IPS-20b (cell line): ENCODE results near the gene NSMCE4A.
A peak's percentile ranks its signal among the peaks of the same experiment; 100 is the strongest.
"Not testable (repeated sequence)": the region's sequence is repeated elsewhere in the genome, so short reads cannot be mapped to it uniquely, and the experiment has no call there.

ENCODE experiments used
- H3K27ac ChIP-seq: one replicate; pipeline ENCODE4 v1.5.1; 2013; ENCODE audit warnings: low read length
- H3K27me3 ChIP-seq: 2 replicates; pipeline ENCODE4 v1.6.1; 2013; ENCODE audit warnings: mild to moderate bottlenecking, low read length, inconsistent platforms; ENCODE audit not compliant: insufficient read depth
- H3K36me3 ChIP-seq: 2 replicates; pipeline ENCODE4 v1.6.1; 2013; ENCODE audit warnings: low read depth, mild to moderate bottlenecking, inconsistent platforms, low read length, moderate library complexity; ENCODE audit not compliant: insufficient read depth
- H3K4me1 ChIP-seq: 2 replicates; pipeline ENCODE4 v1.6.1; 2013; ENCODE audit warnings: mild to moderate bottlenecking, control low read depth, inconsistent platforms, low read length, moderate library complexity; ENCODE audit not compliant: insufficient read depth
- H3K4me3 ChIP-seq: 2 replicates; pipeline ENCODE4 v1.5.1; 2013; ENCODE audit warnings: mild to moderate bottlenecking, low read length, inconsistent platforms
- H3K9ac ChIP-seq: 2 replicates; pipeline ENCODE4 v1.6.1; 2013; ENCODE audit warnings: low read depth, mild to moderate bottlenecking, inconsistent platforms, low read length, moderate library complexity
- H3K9me3 ChIP-seq: 2 replicates; pipeline ENCODE4 v1.6.1; 2013; ENCODE audit warnings: mild to moderate bottlenecking, low read depth, low read length, inconsistent platforms; ENCODE audit not compliant: insufficient read depth

Gene NSMCE4A

DNA sequence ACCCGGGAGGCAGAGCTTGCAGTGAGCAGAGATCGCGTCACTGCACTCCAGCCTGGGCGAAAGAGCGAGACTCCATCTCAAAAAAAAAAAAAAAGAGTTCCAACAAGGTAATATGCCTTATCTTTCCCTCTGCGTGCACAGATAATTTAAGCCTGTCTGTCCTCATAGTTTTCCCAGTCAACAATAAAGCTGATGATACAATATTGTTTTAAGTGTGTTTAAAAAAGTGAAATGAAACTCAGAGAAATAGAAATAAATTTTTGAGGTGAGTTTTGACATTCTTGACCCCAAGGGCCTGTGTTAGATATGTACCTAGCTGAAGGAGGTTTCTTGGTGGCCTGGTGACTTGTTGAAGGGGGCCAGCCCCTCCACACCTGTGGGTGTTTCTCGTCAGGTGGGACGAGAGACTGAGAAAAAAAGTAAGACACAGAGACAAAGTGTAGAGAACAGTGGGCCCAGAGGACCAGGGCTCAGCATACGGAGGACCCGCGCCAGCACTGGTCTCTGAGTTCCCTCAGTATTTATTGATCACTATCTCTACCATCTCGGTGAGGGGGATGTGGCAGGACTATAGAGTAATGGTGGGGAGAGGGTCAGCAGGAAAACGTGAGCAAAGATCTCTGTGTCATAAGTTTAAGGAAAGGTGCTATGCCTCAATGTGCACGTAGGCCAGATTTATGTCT is 45.3 kb downstream of the NSMCE4A start:
- not testable (repeated sequence) for H3K4me3 ChIP-seq, H3K9ac ChIP-seq, H3K27me3 ChIP-seq, H3K4me1 ChIP-seq, H3K9me3 ChIP-seq, H3K27ac ChIP-seq, H3K36me3 ChIP-seq

DNA sequence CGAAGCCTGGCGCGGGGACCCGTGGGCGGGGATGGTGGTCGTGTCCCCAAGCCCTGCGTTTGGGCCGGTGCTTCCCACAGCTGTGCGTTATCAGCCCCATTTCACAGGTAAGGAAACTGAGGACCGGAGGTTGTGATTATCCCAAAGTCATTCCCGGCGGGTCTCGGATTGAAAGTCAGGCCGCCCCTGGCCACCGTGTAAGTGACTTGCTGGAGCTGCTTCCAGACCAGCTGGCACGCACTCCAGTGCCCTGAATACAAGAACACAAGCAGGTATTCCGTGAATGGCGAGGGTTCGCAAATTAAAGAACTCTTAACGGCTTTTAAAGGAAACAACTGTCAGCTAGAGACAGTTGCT is 46.5 kb downstream of the NSMCE4A start:
- Histone ChIP-seq H3K4me3 (peak overlapping the region; percentile 81), H3K36me3 (peaks cover 4% of the 10 kb centered on the region; the same call in 1 of the 2 replicates), H3K4me1 (peaks cover 3% of the 10 kb centered on the region; the same call in 1 of the 2 replicates), H3K9ac (peak overlapping the region; percentile 96), H3K9me3 (no peaks in the 10 kb centered on the region), H3K27ac (peak overlapping the region; percentile 90), H3K27me3 (no peaks in the 10 kb centered on the region)

DNA sequence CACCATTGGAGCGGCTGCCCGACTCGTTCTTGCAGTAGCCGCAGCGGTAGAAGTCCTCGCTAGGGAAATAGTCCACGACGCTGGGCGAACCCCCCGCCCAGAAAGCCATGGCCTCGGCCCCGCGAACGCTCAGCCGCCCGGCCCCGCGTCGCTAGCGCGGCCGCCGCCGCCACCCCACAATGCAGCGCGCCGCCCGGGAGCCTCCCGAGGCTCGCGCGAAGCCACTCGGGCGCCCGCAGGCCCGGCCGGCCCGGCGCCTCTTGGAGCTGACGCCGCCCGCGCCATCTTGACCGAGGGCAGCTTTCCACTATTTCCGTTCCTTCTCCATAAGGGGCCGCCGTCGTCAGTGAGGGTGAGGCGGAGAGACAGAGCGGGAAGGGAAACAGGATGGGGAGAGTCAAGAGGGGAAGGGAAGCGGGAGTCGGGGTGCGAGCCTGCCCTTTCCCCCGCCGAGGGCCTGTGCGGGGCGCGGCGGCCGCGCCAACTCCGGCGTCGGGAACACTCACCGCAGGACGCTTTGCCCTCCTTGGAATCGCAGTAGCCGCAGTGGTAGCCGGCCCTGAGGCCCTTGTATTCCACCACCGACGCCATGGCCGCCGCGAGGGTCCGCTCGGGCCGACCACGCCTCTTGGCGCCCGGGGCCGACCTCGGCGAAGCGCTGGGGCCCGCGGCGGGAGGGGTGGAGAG is 47.0 kb downstream of the NSMCE4A start, which contains the start of gene ATE1:
Gene ATE1 (minus strand): TSS at position 191 of the 687 bp plus-strand sequence. CDS start 82 bp downstream, at position 109.
- peaks cover 3% of the 10 kb centered on the region; the same call in 1 of the 2 replicates for H3K4me1 ChIP-seq
- H3K36me3 ChIP-seq: peaks cover 9% of the 10 kb centered on the region

DNA sequence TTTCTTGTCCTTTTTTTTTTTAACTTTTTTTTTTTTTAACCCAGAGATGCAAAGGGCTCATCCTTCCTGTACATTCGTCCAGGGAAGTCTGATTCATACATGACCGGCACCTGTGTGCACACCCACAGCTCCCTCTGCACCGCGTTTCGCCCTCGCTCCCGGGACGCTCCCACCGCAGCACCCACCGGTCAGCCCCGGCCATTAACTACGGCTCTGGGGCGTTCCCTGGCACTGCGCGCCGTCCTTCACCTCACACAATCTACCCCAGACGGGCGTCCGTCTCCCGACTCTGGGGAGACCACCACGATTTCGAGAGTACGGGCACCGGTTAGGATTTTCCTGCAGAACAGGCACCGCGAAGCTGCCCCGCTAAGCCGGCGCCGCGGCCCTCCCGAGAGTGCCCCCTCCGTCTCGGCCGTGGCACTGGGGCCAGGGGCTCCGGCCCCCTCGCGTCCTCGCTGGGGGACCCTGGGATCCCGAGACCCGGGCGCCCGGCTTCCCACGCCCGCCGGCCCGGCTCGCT is 47.6 kb downstream of the NSMCE4A start:
- Histone ChIP-seq H3K9me3 (no peaks in the 10 kb centered on the region), H3K27me3 (no peaks in the 10 kb centered on the region), H3K36me3 (peaks cover 15% of the 10 kb centered on the region), H3K4me1 (peaks cover 3% of the 10 kb centered on the region; the same call in 1 of the 2 replicates), H3K27ac (peak overlapping the region; percentile 98), H3K9ac (peak overlapping the region; percentile 96), H3K4me3 (peak overlapping the region; percentile 81)

More for the DNA sequence above, 47.0 kb downstream of the NSMCE4A start, which contains the start of gene ATE1:
- Histone ChIP-seq H3K9me3 (no peaks in the 10 kb centered on the region), H3K27ac (peak within 1 kb of the TSS; percentile 98), H3K9ac (peak within 1 kb of the TSS; percentile 96), H3K4me3 (peak within 1 kb of the TSS; percentile 81), H3K27me3 (no peaks in the 10 kb centered on the region)

DNA sequence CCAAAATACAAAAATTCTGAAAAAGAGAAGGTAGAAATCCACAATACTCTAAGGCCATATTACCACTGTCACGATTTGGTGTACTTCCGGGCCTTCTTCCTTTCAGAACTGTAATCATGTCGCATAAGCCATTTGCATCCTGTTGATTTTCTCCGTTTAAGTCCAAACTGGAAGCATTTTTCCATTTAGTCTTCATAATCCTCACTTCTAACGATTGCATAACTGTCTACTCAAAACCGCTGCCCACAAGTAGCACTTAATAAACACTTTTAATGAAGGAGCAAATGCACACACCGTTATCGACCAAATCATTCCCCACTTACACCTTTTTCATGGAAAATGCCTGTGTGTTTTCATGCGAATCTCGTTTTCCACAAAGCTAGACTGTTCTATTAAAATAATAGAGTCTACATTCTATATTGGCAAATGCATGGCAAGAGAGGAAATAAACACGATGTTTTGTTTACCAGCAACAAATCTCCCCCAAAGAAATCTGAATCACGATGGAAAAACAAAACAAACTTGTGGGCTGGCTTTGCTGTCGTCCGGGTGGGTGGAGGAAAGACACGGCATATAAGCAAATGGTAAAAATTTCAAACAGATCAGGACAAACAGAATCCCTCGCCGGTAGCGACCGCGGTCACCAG is 48.2 kb downstream of the NSMCE4A start:
- H3K9me3 ChIP-seq: no peaks in the 10 kb centered on the region
- H3K4me3 ChIP-seq: peak overlapping the region; percentile 81
- H3K27me3 ChIP-seq: no peaks in the 10 kb centered on the region
- H3K27ac ChIP-seq: peak overlapping the region; percentile 98
- H3K36me3 ChIP-seq: peaks cover 21% of the 10 kb centered on the region
- H3K4me1 ChIP-seq: peaks cover 3% of the 10 kb centered on the region; the same call in 1 of the 2 replicates
- H3K9ac ChIP-seq: peak overlapping the region; percentile 96

DNA sequence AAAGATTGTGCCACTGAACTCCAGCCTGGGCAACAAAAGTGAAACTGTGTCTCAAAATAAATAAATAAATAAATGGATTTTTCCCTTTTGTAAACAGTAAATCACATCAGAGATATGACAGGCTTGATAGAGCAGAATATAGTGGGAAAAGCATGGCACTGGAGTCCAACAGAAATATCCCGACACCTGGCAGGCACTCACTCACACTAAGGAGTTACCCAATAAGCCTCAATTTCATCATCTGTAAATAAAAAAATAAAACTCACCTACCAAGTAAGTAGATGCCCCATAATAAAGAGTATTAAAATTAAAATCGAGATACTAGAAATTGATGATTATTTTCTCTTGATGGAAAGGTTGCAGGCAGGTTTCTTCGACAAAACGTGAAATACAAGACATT is 48.9 kb downstream of the NSMCE4A start:
- Histone ChIP-seq H3K9ac (no peak overlapping the region; the same call in 1 of the 2 replicates), H3K4me3 (peak overlapping the region; percentile 81), H3K27ac (no peak overlapping the region), H3K36me3 (peaks cover 28% of the 10 kb centered on the region), H3K27me3 (no peaks in the 10 kb centered on the region), H3K4me1 (peaks cover 3% of the 10 kb centered on the region; the same call in 1 of the 2 replicates), H3K9me3 (no peaks in the 10 kb centered on the region)

DNA sequence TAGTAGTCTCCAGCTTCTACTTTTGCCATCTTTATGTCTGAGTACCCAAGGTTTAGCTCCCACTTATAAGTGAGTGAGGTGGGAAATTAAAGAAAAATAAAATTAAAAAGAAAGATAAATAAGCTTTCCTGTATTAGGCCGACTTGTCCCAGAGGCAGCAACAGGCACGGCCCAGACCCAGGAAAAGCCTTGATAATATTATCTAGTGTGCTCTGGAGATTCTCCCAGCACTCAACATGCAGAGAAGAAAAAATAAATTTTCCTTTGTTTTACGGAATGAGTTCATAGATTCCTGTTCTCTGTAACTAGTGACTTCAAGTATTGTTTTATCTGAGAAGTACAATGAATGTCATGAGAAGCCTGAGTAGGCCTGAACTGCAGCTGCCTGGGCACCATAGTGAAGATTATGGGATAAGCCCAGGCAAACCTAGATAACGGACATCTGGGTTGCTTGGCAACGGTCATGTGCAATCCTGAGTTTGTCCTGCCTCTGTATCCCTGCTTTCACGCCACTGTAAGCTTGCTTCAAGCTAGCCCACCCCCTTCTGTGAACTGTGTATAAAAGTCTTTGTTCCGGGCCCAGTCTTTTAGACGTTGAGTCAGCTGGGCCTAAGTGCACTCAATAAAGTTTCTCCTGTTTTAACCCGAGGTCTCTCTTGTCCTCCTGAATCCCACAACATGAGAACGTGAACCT is 53.6 kb downstream of the NSMCE4A start:
- Histone ChIP-seq H3K27ac (no peak overlapping the region), H3K9me3 (no peaks in the 10 kb centered on the region), H3K4me1 (no peaks in the 10 kb centered on the region; the same call in 1 of the 2 replicates), H3K4me3 (no peak overlapping the region), H3K9ac (no peak overlapping the region), H3K27me3 (no peaks in the 10 kb centered on the region), H3K36me3 (peaks cover 50% of the 10 kb centered on the region)

DNA sequence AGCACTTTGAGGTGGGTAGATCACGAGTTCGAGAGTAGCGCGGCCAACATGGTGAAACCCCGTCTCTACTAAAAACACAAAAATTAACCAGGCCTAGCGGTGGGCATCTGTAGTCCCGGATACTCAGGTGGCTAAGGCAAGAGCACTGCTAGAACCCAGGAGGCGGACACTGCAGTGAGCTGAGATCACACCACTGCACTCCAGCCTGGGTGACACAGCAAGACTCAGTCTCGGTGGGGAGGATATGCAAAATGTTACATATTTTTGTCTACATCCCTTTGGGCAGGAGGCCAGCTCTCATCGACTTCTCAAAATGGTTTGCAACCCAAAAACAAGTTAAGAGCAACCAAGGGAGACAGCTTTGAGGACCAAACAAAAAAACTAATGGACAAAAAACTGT is 55.4 kb downstream of the NSMCE4A start:
- H3K4me3 ChIP-seq: no peak overlapping the region
- H3K27me3 ChIP-seq: no peaks in the 10 kb centered on the region
- no peak overlapping the region for H3K9ac ChIP-seq
- H3K36me3 ChIP-seq: peaks cover 52% of the 10 kb centered on the region
- no peaks in the 10 kb centered on the region for H3K4me1 ChIP-seq
- H3K9me3 ChIP-seq: no peaks in the 10 kb centered on the region
- H3K27ac ChIP-seq: no peak overlapping the region

DNA sequence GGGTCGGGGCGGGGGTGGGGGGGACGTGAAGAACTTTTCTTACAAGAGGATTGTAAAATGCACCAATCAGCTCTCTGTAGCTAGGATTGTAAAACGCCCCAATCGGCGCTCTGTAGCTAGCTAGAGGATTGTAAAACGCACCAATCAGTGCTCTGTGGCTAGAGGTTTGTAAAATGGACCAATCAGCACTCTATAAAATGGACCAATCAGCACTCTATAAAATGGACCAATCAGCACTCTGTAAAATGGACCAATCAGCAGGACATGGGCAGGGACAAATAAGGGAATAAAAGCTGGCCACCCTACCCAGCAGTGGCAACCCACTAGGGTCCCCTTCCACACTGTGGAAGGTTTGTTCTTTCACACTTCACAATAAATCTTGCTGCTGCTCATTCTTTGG is 56.2 kb downstream of the NSMCE4A start:
- not testable (repeated sequence) for H3K9me3 ChIP-seq, H3K4me1 ChIP-seq, H3K9ac ChIP-seq, H3K27me3 ChIP-seq, H3K4me3 ChIP-seq, H3K27ac ChIP-seq
- H3K36me3 ChIP-seq: peaks cover 59% of the 10 kb centered on the region

DNA sequence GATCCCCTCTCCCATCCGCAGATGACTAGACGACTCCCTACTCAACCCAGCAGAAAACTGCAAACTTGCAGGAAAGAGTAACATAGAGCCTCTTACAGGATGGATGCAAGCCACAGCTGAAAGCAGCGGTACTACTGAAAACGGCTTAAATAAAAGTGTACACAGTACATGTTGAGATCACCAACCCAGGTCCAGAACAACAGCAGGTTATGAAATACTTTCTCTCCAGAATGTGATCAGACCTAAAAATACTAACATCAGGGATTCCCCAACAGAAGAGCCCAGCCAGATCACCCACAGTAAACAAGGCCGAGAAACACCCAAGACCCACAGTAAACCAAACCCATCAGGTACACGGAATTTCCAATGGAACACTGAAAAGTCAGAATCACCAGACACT is 60.4 kb downstream of the NSMCE4A start:
- Histone ChIP-seq H3K9ac (no peak overlapping the region), H3K36me3 (peaks cover 46% of the 10 kb centered on the region), H3K4me3 (no peak overlapping the region), H3K9me3 (no peaks in the 10 kb centered on the region), H3K27me3 (no peaks in the 10 kb centered on the region), H3K27ac (no peak overlapping the region), H3K4me1 (no peaks in the 10 kb centered on the region)

DNA sequence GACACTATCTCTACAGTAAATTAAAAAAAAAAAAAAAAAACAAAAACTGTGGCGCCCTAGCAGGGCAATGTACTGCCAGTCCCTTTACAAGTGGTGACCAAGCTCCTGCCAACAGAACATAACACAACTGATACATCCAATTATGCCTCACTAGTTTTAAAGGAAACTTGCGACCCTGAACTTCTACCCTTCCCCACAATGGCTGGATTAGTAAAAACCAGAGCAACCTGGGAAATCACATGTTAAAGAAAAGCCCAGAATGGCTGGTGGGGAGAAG is 63.7 kb downstream of the NSMCE4A start:
- Histone ChIP-seq H3K9me3 (no peaks in the 10 kb centered on the region), H3K4me3 (no peak overlapping the region), H3K27me3 (no peaks in the 10 kb centered on the region), H3K4me1 (no peaks in the 10 kb centered on the region), H3K27ac (no peak overlapping the region), H3K9ac (no peak overlapping the region), H3K36me3 (peaks cover 61% of the 10 kb centered on the region)
